Activated CD4-positive, CD25-positive, alpha-beta regulatory T cell treated with anti-CD3 and anti-CD28 coated beads, Interleukin-2, amount 50 U/mL, for 16 hours (primary cell): ENCODE measurements around the gene SERPINB3.
"Not testable (repeated sequence)": the region's sequence is repeated elsewhere in the genome, so short reads cannot be mapped to it uniquely, and the experiment has no call there.

Experiments used
- DNase-seq: peaks from one replicate; pipeline ENCODE4 v3.0.0-alpha.2; 2020; ENCODE audit warnings: low read depth, low spot score

SERPINB3 gene

DNA sequence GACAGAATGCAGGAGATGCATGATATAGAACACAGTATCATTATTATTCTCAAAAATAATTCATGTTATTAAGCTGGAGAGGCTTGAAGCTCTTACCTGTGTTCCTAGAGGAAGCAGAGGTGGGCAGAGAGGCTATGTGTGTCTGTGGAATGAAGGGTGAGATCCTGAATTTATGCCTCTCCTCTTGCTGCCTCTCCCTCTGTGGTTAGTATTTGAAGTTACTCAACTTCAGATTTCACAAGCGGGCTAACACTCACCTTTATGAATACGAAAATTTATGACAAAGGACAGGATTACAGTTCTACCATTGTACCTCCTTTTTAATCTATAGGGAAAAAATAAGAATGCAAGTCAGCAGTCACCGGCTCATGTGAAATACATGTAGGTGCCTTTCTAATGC, at the start of gene SERPINB3:
Gene SERPINB3 (minus strand): TSS at position 144 of the 400 bp plus-strand sequence. CDS start 677 bp downstream, outside the sequence.
- DNase-seq, result not testable (repeated sequence)

DNA sequence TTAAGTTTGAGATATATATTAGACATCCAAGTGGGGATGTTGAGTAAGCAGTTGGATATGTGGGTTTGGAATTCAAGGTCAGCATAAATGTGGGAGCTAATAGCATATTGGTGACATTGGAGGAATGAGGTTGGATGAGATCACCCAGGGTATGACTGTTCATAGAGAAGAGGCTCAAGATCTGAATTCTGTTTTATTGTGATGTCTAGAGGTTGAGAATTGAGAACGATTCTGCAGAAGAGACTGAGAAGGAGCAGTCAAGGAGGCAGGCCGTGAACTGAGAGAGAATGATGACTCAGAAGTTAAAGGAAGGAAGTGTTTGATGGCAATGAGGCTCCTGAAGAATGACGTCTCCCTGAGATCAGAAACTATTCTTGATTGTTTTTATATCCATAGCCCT, 47.0 kb upstream of the SERPINB3 start:
- no peak for DNase-seq

DNA sequence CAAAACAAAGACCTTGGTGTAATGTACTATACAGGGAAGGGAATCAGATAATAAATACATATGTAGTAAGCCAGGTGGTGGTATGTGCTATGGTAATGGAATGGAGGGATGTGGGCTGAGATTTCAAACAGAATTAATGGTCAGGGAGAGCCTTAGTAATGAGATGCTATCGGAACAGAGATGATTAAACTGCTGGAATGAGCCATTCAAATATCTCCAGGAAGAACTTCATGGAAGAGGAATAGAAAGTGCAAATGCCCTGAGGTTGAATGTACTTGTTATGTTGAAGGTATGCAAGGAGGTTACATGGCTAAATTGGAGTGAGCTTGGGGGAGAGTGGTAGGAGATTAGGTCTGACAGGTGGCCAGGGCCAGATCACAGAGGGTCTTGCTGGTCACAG, 46.1 kb upstream of the SERPINB3 start:
- DNase-seq, result no peak

DNA sequence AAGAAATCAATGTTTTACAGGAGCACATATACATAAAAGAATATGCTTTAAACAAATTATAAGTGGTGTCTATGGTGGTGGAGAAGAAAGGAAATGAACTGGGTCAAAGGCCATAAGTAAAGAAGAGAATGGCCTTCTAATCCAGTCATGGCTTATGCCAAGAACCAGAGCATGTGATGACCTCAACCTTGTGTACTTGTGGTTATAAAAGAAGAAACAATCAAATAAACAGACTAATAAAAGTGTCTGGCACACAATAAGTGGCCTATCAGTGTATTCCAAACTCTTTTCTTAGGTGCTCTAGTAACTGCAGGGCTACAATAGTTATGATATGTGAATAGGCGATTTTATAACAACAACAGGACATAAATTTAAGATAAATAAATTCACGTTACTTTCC, 43.7 kb upstream of the SERPINB3 start:
- DNase-seq, result no peak

DNA sequence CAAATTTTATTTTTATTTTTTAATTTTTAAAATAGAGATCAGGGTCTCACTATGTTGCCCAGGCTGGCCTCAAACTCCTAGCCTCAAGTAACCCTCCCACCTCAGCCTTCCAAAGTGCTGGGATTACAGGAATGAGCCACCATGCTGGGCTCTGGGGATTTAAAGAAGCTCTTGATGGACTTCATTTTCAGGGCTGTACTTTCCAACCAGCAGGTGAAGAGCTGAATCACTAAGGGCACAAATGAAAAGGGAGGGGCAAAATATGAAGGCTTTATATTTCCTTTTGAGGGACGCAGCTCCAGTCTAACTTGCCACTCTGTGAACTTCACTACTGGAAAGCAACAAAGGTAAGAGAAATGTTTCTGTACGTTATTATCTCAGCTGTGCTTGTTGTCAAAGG, 41.0 kb upstream of the SERPINB3 start, which contains the start of gene SERPINB11:
Gene SERPINB11 (plus strand): TSS at position 301 of the 400 bp plus-strand sequence. CDS start 7,234 bp downstream, outside the sequence.
- DNase-seq, result no peak

DNA sequence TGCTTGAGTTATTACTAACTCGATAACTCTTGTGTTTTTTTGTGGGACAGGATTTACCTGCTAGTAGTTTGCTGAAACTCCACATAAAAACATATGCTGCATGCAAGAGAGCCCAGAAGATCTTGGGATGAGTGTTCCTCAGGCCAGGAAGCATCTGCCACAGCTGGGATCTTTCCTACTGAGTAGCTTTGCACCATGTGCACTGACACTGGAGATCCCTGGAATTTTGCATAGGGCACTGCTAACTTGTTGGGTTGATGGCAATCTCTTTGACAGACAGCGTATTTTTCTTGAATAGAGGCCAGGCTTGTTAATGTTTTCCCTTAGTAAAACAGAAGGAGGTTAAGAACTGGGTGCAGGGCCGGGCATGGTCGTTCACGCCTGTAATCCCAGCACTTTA, 40.3 kb upstream of the SERPINB3 start:
- no peak for DNase-seq

DNA sequence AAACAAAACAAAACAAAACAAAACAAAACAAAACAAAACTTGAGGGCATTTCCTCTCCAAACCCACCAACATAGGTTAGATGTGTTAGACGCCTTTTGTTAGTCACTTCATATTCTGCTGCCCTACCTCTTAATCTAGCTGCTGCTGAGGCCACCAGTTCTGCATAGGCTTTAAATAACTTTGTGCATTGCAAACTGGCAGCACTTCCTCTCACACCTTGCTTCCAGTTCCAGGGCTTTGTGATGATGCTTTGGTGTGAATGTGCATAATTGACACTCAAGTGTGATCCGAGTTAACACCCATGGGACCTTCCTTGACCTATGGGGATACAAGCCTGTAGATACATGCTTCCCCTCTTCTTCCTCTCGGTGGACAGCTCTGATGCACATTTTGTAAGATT, 38.8 kb upstream of the SERPINB3 start:
- DNase-seq, result no peak

DNA sequence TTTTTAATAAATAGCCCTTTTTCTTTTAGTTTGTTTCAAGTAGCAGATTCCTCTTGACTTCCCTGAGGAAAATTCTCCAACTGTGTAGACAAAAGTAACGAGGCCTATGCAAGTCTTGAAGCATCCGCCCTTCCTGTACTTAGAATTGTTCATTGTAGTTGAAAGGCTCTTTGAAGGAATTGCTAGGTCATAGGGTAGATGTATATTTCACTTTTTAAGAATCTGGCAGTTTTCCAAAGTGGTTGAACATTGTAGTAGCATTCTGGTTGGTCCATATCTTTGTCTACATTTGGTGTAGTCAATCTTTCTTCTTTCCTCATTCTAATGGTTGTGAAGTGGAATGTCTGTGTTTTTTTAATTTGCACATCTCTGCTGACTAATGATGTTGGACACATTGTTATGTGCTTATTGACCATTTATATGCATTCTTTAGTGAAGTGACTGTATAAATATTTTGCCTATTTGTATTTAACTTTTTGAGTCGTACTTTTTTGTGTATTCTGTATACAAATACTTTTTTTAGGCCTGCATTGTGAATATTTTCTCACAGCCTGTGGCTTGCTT, 35.5 kb upstream of the SERPINB3 start:
- DNase-seq, result no peak

DNA sequence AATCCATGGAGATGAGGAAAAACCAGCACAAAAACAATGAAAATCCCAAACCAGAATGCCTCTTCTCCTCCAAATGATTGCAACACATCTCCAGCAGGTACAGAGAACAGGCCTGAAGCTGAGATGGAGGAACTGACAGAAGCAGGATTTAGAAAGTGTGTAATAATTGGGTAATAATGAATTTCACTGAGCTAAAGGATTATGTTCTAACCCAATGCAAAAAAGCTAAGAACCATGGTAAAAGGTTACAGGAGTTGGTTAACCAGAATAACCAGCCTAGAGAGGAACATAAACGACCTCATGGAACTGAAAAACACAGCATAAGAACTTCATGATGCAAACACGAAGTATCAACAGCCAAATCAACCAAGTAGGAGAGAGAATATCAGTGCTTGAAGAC, 27.4 kb upstream of the SERPINB3 start:
- no peak for DNase-seq

DNA sequence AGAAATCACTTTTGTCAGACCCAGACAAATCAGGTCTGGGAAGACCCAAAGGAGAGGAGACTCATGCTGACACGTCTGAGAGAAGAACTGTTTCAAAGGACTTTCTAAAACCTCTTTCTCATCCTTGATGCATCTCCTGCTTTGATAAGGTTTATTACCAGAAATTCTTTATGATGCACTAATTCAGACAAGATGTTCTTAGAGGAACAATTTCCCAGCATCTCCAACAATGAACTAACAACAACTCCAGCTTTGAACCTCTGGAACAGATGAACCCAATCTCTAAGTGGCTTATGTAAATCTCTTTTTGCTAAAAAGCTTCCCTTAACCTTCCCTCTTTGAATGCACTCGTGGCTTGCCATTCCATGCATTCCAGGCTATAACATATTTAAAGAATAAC, 25.2 kb upstream of the SERPINB3 start:
- DNase-seq, result no peak

DNA sequence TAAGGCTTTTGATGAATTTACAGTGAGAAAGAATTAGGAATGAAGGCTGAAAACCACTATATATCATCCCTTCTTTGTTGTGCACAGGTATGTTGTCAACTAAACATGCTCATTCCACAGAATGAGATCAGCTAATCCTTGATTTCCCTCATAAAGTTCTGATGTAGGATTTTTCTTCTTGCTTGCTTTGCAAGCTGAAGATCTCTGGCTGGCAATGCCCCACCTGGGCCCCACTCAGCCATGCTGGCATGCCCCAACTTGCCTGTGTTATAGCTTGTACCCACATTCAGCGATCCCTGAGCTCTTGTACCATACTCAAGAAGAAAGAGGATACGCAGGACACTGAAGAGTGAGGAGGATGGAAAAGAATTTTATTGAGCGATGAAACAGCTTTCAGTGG, 23.0 kb upstream of the SERPINB3 start:
- no peak for DNase-seq

DNA sequence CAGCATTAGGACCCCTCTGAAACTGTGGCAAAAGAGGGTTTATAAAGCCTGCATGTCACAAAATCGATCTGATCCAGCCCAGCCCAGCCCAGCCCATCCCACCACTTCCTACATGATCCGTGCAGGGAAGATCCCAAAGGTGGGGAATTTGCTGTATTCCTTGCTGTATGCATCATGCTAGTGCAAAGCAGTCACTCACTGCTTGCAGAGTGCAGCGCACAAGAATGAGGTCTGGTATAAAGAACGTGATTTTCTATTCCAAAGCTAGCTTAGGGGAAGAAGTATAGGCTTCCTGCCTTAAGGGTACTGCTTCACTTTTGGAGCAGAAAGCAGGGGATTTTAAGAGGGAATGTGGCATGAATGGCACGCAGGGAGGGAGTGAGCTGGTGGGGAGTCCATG, 22.2 kb upstream of the SERPINB3 start:
- DNase-seq, result no peak

DNA sequence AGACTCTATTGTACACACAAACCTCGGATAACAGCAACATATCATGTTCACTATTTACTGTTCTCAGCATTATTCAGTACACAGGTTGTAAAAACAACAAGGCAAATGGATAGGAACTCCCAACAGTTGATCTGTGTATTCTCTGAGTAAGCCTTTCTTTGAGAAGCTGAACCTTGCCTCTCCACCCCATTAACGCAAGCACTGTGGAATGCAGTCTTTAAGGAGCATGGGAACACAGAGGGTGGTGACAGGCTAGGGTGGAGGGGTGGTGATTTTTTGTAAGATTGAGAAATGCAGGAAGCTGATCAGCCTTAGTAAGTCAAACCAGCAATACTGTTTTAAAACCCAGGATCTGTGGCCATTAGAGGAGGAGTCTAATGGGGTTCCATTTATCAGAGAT, 21.5 kb upstream of the SERPINB3 start:
- no peak for DNase-seq

DNA sequence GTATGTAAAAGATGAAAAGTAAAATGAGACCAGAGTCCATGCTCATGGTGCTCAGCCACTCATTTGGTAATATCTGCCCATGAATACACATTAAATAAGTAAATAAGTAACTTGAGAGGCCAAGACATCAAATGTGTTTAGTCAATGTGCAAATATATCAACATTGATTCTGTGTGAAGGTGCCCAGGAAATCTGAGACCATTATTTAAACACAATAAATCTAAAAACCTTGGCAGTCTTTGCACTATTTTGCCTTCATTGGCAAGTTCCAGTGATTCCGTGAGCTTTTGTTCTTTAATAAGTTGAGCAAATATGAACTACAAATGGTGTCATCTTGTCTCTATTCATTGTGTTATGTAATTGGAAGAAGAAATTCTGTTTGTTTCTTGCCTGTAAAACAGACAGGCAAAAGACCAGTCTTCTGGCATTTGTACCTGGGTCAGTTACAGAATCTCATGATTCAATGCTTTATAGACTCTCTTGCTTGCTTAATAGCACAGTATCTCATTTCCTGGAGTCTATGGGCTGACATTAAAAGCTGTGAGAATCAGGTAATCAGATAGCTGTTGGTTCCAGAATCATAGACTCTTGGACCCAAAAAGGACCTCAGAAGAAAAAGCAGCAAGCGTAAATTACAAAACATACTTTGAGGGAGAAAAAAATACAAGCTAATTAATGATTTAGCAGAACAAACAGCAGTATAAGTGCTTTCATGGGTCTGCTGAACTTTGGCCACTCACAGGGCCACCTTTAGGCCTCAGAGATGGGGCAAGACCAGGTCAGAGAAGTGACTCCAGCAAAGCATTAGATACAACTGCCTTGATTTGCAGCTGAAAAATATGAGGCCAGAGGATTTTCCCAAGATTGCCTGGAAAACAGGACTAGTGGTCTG, 20.0 kb upstream of the SERPINB3 start:
- no peak for DNase-seq

DNA sequence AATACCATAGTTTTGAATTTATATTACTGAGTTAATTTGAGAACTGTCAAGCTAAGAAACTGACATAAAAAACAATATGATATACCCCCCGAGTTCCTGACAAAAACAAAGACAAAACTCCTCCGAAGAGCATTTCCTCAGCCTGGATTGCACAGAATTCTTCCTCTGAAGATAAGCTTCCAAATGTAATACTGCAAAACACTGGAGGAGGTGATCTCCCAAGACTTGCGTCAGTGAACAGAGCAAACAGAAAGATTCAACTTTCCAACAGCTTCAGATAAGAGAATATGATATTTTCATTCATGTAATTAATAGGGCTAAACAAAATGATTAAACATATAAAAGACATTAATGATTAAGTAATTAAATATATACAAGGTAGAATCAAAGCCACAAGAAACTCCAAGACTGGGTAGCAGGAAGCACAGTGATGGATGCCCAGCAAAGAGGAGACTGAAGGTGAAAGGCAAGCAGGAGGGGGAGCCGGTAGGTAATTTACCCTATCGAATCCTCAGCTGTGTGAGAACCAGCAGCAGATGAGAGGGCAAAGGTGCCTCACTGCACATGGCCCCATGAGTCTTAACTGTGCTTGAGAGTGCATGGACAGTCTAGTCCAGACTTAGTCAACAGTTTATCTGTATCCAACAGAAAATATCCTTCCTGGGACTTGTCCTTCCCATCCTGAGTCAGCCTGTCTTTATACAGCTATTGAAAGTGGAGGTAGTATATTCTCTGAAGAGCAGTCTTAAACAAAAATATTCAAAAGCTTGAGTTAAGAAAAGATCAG, 18.3 kb upstream of the SERPINB3 start:
- no peak for DNase-seq

DNA sequence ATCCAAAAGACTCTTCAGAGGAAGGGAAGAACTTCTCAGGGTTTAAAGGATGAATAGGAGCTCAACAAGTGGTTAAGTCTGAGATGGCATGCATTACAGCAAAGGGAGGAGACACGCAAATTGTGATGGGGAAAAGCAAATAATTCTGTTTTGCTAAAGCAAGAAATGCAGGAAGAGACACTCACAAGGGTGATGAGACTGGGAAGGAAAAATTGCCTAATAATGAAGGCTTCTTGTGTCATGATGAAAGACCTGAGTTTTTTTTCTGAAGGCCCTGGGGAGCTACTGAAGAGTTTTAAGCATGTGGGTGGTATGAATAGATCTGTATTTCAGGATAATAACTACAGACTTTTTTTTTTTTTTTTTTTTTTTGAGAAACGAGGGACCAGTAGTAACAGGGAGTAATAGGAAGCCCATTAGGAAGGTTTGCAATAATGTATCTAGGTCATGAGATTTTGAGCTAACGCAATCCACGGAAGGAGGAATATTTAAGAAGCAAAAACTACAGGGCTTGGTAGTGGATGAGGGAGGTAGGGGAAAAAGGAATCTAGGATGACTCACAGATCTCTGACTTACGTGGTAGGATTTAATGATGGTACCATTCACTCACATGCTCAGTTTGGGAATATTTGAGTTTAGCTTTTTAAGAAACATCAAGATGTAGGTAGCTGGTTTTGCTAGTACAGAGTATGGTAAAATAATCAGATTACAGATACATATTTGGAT, 16.0 kb upstream of the SERPINB3 start:
- no peak for DNase-seq

DNA sequence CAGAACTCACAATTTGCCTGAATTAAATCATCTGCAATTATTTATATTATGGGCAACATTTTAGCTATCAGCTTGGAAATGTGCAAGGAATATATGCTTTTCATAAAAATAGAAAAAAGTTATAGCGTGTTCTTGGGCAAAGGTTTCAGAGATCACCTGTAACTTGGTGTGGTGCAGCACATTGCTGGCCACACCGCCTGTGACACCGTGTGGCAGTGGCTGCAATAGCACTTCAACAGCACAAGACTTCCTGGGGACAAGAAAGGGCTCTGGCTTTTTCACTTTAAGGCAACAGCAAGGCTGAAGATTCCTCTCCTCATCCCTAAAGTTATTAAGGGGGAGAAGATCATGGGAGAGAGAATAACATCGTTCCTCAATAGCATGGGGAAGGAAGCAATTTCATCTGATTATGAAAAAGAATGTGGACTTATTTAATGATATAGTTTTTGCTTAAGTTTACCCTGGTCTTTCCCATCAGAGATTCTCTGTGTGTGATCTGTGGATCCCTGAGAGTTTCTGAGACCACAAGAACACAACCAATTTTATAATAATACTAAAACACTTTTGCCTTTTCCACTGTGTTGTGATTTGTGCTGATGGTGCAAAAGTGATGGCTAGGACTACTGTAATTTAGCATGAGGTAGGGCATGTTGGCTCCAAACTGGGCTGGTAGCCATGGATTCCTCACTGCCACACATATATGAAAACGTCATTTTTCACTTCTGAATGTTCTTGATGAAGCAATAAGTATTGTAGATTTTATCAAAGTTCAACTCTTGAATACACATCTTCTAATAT, 15.0 kb upstream of the SERPINB3 start:
- DNase-seq, result no peak

DNA sequence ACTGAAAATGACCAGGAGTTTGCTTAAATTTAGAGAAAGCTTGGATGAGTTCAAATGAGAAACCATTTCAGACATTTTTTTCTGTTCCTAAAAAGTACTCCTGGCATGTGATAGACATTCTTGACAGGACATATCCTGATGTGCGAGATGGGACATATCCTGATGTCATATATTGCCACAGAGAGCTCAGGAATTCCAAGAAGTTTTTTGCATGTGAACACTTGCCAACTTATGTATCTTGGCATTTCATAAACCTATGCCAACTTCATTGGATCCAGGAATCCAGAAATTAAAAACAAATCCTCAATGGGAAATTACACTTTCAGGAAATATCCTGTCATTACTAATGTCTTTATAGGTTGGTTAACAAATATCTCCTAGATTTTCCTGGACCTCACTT, 2.9 kb upstream of the SERPINB3 start:
- DNase-seq, result no peak

DNA sequence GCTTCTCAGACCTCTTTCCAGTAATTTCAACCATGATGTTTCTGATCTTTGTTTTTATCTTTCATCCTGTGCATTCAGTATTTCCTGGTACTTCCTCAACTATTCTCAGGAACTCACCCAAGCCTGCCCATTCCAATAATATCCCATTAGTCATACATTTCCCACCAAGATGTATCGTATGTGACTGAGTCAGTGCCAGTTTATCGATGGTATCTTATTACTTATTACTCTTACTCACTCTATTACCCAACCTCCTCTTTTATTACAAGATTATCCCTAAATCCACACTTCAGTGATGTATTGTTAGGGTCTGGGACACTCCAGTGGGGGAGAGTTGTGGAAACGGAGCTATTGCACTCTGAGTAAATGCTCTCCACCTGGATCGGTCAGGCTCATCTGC, 2.8 kb downstream of the SERPINB3 start:
- DNase-seq, result not testable (repeated sequence)

DNA sequence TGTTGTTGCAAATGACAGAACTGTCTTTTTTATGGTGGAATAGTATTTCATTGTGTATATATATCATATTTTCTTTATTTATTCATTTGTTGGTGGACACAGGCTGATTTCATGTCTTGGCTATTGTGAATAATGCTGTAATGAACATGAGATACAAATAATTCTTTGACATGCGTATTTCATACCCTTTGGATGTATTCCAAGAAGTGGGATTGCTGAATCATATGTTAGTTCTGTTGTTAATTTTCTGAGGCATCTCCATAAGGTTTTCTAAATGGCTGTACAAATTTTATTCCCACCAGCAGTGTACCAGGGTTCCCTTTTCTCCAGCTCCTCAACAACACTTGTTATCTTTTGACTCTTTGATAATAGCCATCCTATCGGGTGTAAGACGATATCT, 11.4 kb downstream of the SERPINB3 start:
- DNase-seq, result not testable (repeated sequence)

DNA sequence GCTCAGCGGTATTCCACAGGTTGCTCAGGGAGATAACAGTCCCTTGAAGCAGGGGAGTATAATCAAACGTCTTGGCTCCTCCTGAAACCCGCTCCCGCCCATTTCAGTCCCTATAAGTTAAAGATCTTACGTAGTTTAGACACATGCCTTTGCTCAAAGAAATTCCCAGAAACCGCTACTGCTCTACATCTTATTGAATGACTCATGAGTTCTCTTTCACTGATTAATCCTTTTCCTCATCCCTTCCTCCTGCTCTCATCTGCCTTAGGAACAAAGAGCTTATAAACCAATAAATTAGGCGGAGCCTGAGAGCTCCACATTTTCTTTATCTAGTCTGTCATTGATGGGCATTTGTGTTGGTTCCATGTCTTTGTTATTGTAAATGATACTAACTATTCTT, 13.5 kb downstream of the SERPINB3 start:
- DNase-seq, result no peak
